22Rv1 (cell line): ENCODE results near the gene KSR2.

Experiments used
- H3K27ac ChIP-seq: fragments of 450-650 bp; 2 replicates; pipeline ENCODE4 v1.5.1; 2017
- ZFX ChIP-seq: fragments of 450-650 bp; IDR thresholded peaks from 2 replicates; pipeline ENCODE4 v1.6.1; 2017; ENCODE audit warnings: antibody characterized with exemption, borderline replicate concordance
- TF ChIP-seq, protein P1 (sequence below): fragments of 450-650 bp; IDR thresholded peaks from 2 replicates; pipeline ENCODE4 v1.5.1; 2017; ENCODE audit warnings: mild to moderate bottlenecking

The KSR2 gene

DNA sequence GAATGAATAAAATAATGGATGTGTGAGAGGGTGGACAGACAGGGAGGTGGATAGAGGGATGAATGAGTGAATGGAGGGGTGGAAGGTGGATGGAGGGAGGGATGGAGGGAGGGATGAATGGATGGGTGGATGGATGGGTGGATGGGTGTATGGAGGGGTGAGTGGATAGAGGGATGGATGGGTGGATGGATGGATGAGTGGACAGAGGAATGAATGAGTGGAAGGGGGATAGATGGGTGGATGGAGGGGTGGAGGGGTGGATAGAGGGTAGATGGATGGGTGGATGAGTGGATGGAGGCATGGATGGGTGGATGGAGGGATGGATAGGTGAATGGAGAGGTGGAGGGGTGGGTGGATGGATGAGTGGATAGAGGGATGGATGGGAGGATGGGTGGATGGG lies 559.5 kb downstream of the KSR2 start:
- no peak overlapping the region for H3K27ac ChIP-seq

DNA sequence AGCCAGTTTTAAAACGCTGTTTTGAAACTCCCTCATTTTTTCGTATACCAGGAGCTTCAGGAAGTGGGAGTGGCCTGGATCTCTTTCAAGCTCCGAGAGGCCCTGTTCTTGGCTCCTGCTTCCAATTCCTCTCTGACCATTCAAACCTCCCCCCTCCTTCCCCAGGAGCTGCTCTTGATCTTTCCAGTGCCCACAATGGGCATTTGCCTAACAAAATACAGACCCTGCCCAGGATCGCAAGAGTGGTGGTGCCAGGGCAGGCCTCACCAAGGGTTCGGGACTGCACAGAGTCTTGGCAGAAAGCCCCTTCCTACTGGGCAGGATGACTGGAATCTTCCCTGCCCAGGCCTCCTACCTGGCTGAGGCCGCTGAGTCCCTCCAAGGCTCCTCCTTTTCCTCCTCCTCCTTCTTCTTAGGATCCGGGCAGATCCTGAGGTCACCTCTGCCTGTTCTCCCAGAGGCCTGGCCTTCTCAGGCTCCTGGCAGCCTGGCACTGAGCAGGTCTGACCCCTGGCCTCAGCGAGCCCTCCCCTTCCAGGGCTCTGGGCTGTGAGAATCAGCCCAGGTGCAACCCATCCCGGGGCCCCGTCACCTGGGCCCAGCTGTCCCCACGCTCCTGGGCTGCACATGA lies 560.5 kb downstream of the KSR2 start:
- H3K27ac ChIP-seq: no peak overlapping the region
- TF ChIP-seq, protein P1, sequence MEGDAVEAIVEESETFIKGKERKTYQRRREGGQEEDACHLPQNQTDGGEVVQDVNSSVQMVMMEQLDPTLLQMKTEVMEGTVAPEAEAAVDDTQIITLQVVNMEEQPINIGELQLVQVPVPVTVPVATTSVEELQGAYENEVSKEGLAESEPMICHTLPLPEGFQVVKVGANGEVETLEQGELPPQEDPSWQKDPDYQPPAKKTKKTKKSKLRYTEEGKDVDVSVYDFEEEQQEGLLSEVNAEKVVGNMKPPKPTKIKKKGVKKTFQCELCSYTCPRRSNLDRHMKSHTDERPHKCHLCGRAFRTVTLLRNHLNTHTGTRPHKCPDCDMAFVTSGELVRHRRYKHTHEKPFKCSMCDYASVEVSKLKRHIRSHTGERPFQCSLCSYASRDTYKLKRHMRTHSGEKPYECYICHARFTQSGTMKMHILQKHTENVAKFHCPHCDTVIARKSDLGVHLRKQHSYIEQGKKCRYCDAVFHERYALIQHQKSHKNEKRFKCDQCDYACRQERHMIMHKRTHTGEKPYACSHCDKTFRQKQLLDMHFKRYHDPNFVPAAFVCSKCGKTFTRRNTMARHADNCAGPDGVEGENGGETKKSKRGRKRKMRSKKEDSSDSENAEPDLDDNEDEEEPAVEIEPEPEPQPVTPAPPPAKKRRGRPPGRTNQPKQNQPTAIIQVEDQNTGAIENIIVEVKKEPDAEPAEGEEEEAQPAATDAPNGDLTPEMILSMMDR: no peak
- TF ChIP-seq ZFX: no peak

More for the DNA sequence above, 559.5 kb downstream of the KSR2 start:
- TF ChIP-seq, protein P1: no peak
- no peak for TF ChIP-seq ZFX

DNA sequence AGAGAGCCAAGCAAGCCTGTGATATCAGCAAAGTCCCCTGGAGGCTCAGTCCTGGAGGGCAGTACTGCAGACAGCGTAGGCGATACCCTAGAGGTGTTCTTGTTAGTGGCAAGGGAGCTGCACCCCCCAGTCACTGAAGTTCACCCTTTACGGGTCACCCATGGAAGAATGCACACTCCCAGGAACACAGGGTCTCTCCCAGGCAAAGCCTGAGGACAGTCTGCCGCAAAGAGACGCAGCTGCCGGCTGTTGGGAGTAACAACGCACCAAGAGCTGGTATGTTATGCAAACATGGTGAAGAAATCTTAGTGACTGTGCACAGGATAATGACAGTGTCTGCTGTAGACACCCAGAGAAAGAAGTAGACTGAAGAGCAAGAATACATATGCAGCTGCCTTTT lies 563.9 kb downstream of the KSR2 start:
- TF ChIP-seq ZFX: no peak
- TF ChIP-seq, protein P1: no peak
- H3K27ac ChIP-seq: no peak overlapping the region

DNA sequence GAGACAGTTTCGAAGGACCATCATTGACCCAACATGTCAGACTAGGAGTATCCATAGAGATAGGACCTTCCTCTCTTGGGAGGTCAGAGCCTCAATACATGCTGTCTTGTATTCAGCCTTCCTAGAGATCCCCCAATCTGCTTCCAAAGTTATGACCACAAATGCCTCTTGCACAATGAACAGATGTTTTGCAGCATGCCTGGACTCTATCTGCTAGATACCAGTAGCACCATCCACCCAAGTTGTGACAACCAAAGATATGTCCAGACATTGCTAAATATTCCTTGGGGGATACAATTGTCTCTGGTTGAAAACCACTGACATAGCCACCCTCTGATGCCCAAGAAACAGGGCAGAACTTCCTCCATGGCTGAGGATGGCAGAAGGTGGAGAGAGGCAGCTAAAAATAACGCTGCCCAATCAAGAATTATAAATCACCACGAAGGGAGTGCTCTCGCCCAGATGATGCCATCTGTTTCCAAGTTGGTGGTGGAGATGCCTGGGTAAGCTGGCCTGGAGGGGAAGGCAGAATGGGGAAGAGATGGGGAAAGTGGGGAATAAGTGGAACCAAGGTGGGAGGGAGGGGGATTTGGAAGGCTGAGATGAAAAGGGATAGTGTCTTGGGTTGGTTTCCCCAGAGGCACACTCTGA lies 564.5 kb downstream of the KSR2 start:
- TF ChIP-seq, protein P1: no peak
- TF ChIP-seq ZFX: no peak
- H3K27ac ChIP-seq: no peak overlapping the region

DNA sequence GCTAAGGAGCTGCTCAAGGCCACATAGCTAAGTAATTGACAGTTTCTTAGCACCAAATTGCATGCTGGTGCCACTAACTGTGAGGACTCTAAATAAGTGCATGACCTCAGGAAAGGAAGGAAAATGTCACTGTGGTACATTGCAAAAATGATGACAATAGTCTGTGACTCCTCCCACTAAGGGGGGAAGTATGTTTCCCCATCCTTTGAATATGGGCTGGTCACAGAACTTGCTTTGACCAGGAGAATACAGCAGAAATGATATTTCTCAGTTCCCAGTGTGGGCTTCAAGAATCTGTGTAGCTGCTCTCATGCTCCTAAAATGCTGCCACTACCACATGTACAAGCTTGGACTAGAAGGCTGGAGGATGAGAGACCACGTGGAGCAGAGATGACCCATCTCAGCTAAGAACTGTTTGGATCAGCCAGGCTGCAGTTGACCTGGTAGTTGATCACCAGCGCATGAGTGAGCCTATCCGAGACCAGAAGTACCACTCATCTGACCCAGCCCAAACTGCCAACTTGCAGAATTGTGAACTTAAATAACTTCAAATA lies 565.1 kb downstream of the KSR2 start:
- no peak overlapping the region for H3K27ac ChIP-seq
- TF ChIP-seq, protein P1: no peak
- TF ChIP-seq ZFX: no peak
